GM12873 (cell line): ENCODE results near the gene ALKAL2.

Experiments used
- CTCF ChIP-seq: IDR thresholded peaks from 2 replicates; pipeline ENCODE4 v1.5.1; 2012; ENCODE audit warnings: low read depth, mild to moderate bottlenecking, moderate library complexity, low read length, control low read depth; ENCODE audit not compliant: insufficient read depth; ENCODE audit errors: missing control alignments

Gene ALKAL2

GRCh38 chr2:236993-237539 lies 50.8 kb downstream of the ALKAL2 start:
- TF ChIP-seq CTCF, result no peak

DNA sequence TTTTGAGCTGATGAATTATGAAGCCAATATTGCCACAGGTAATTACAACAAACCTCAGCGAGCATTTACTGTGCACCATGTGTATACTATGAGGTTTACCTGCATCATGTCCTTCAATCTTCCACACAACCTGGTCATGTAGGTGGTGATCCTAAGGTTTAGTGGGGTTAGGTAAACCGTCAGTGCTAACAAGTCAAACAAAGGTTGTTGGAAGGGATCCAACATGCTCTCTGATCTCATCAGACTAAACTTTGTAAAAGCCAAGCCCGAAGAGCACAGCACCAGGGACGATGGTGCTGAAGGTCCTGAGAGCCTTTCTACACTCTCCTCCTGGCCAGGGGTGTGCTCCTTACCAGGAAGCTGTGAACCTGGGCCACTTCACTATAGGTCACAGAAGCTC lies 53.5 kb downstream of the ALKAL2 start:
- TF ChIP-seq CTCF, result no peak

- no peak for TF ChIP-seq CTCF
These were observed 54.9 kb downstream of the ALKAL2 start for GRCh38 chr2:233030-233429.

GRCh38 chr2:231521-232185 lies 56.2 kb downstream of the ALKAL2 start:
- no peak for TF ChIP-seq CTCF
